Measurements from ENCODE around the gene KCNK1. TPM values are rescaled to one million over a fixed set of nuclear protein-coding genes. Genes with fewer than 3 reads are reported as not detected.

The KCNK1 gene
- total RNA-seq = 10 to 100 TPM in 1 of 2 donors, 1 to 10 TPM in 1; 3.3 to 12.3 TPM
- 1 to 10 TPM; 2.5 to 5.7 TPM for polyA plus RNA-seq

GRCh38 chr1:233613252-233614172 lies at the start of gene KCNK1:
Gene KCNK1, plus strand, starts transcription at chr1:233614106. Its CDS starts 66 bp downstream, at chr1:233614172.
- Histone ChIP-seq H3K9ac (ENCODE audit: low read depth in 1 of 2, low read length in 2 of 2) (peak within 1 kb of the TSS; percentile 63 to 81), H3K27me3 (ENCODE audit: control insufficient read depth in 4 of 4, insufficient read depth in 4 of 4, low read length in 3 of 4) (no peaks in the 10 kb centered on the region), H3K4me3 (ENCODE audit: low read depth in 1 of 3, low read length in 3 of 3) (peak within 1 kb of the TSS; percentile 82 to 98 (median 93)), H3K36me3 (ENCODE audit: control insufficient read depth in 4 of 4, insufficient read depth in 3 of 4, low read depth in 1 of 4, low read length in 3 of 4) (no peaks in the 10 kb centered on the region), H3K4me1 (ENCODE audit: control insufficient read depth in 4 of 4, insufficient read depth in 4 of 4, low read length in 3 of 4) (peaks cover 0 to 15% (median 1%) of the 10 kb centered on the region in 4 donors), H3K27ac (ENCODE audit: low read depth in 1 of 2, low read length in 2 of 2) (peak within 1 kb of the TSS; percentile 69 to 95), H3K9me3 (ENCODE audit: control insufficient read depth in 4 of 4, low read length in 3 of 4) (no peaks in the 10 kb centered on the region)
- DNase-seq (ENCODE audit: low spot score) = peak; percentile 54
- TF ChIP-seq RXRA (IDR thresholded peaks at IDR 0.05) (peak in 1 of 2 donors; percentile 36), MAX (IDR thresholded peaks at IDR 0.05) (peak; percentile 32), EGR1 (IDR thresholded peaks at IDR 0.05; ENCODE audit: low read depth in 2 of 2) (no peak), ATF3 (IDR thresholded peaks at IDR 0.05) (no peak), TAF1 (conservative IDR thresholded peaks at IDR 0.05) (no peak), REST (IDR thresholded peaks at IDR 0.05) (peak; percentile 75), RAD21 (IDR thresholded peaks at IDR 0.05) (peak in 1 of 2 donors; percentile 38), HNF4A (conservative IDR thresholded peaks at IDR 0.05) (peak; percentile 36 to 45), YY1 (IDR thresholded peaks at IDR 0.05) (peak; percentile 61), FOXA2 (IDR thresholded peaks at IDR 0.05) (no peak), GABPA (IDR thresholded peaks at IDR 0.05 in 1 of 2, conservative IDR thresholded peaks at IDR 0.05 in 1 of 2) (no peak), FOXA1 (IDR thresholded peaks at IDR 0.05) (no peak), NR2F2 (IDR thresholded peaks at IDR 0.05) (no peak), ZBTB33 (IDR thresholded peaks at IDR 0.05) (no peak), CTCF (IDR thresholded peaks at IDR 0.05; ENCODE audit: low read depth, low read length, missing input control) (no peak), SP1 (IDR thresholded peaks at IDR 0.05) (peak; percentile 73)
- 2% methylated on average over 70 of the region's 70 CpGs for WGBS

Measured in liver (tissue), 9 donors.